ENCODE measurements around the gene RAD9B.
"Not testable (repeated sequence)": the region's sequence is repeated elsewhere in the genome, so short reads cannot be mapped to it uniquely, and the experiment has no call there.

The RAD9B gene

GRCh38 chr12:110501752-110502738 lies at the start of gene RAD9B, which contains the start of gene VPS29:
TSS of gene RAD9B (plus strand) at chr12:110502331. CDS start at chr12:110502338, 7 bp downstream.
TSS of gene VPS29 (minus strand) at chr12:110502111. CDS start at chr12:110502051, 60 bp downstream.
- DNase-seq (ENCODE audit: low spot score), result peak; percentile 95

- no peak for DNase-seq (ENCODE audit: low spot score)
Measured at GRCh38 chr12:110453569-110454296, 48.4 kb upstream of the RAD9B start.

- no peak for DNase-seq (ENCODE audit: low spot score)
Measured at GRCh38 chr12:110458756-110459155, 43.4 kb upstream of the RAD9B start.

GRCh38 chr12:110461189-110461588 lies 40.9 kb upstream of the RAD9B start:
- not testable (repeated sequence) for DNase-seq (ENCODE audit: low spot score)

GRCh38 chr12:110465024-110465423 lies 37.1 kb upstream of the RAD9B start:
- no peak for DNase-seq (ENCODE audit: low spot score)

GRCh38 chr12:110465765-110466164 lies 36.4 kb upstream of the RAD9B start:
- DNase-seq (ENCODE audit: low spot score), result not testable (repeated sequence)

GRCh38 chr12:110466791-110467190 lies 35.3 kb upstream of the RAD9B start:
- no peak for DNase-seq (ENCODE audit: low spot score)

- no peak for DNase-seq (ENCODE audit: low spot score)
Measured at GRCh38 chr12:110467847-110468213, 34.3 kb upstream of the RAD9B start.

GRCh38 chr12:110468214-110469048 lies 33.7 kb upstream of the RAD9B start, which contains the start of the genes FAM216A and GPN3:
TSS of gene FAM216A (plus strand) at chr12:110468845. CDS start at chr12:110468876, 31 bp downstream.
TSS of gene GPN3 (minus strand) at chr12:110468257. CDS start at chr12:110468203, 54 bp downstream.
- DNase-seq (ENCODE audit: low spot score), result peak; percentile 95

- no peak for DNase-seq (ENCODE audit: low spot score)
Measured at GRCh38 chr12:110475426-110475825, 26.7 kb upstream of the RAD9B start.

- DNase-seq (ENCODE audit: low spot score), result no peak
Measured at GRCh38 chr12:110498984-110499706, 3.0 kb upstream of the RAD9B start.

GRCh38 chr12:110501399-110501751 lies 756 bp upstream of the RAD9B start:
- no peak for DNase-seq (ENCODE audit: low spot score)

GRCh38 chr12:110503432-110503831 lies 1.3 kb downstream of the RAD9B start:
- DNase-seq (ENCODE audit: low spot score), result no peak

GRCh38 chr12:110505332-110505731 lies 3.2 kb downstream of the RAD9B start:
- no peak for DNase-seq (ENCODE audit: low spot score)

GRCh38 chr12:110508071-110508586 lies 6.0 kb downstream of the RAD9B start:
- DNase-seq (ENCODE audit: low spot score), result no peak

GRCh38 chr12:110513842-110514241 lies 11.7 kb downstream of the RAD9B start:
- no peak for DNase-seq (ENCODE audit: low spot score)

- DNase-seq (ENCODE audit: low spot score), result no peak
Measured at GRCh38 chr12:110514363-110514762, 12.2 kb downstream of the RAD9B start.

- no peak for DNase-seq (ENCODE audit: low spot score)
Measured at GRCh38 chr12:110516995-110517394, 14.9 kb downstream of the RAD9B start.

- DNase-seq (ENCODE audit: low spot score), result not testable (repeated sequence)
Measured at GRCh38 chr12:110518014-110518413, 15.9 kb downstream of the RAD9B start.

GRCh38 chr12:110520876-110521712 lies 19.0 kb downstream of the RAD9B start:
- DNase-seq (ENCODE audit: low spot score), result not testable (repeated sequence)
